GM19452 (cell line): ENCODE measurements around the gene CRTAP.
"Not testable (repeated sequence)": the region's sequence is repeated elsewhere in the genome, so short reads cannot be mapped to it uniquely, and the experiment has no call there.

ENCODE experiments used
- ATAC-seq: cut with Tn5 transposase; IDR thresholded peaks from one replicate; pipeline ENCODE4 v1.9.1; 2021; ENCODE audit not compliant: unreplicated experiment

CRTAP gene

GRCh38 chr3:33139006-33139623 lies 25.3 kb downstream of the CRTAP start:
- ATAC-seq = not testable (repeated sequence)

- ATAC-seq = no peak
These were observed 26.2 kb downstream of the CRTAP start for GRCh38 chr3:33139996-33140395.

- ATAC-seq = no peak
These were observed 27.2 kb downstream of the CRTAP start for GRCh38 chr3:33141006-33141405.

GRCh38 chr3:33144433-33144832 lies 30.6 kb downstream of the CRTAP start:
- ATAC-seq = no peak

- ATAC-seq = no peak
These were observed 31.5 kb downstream of the CRTAP start for GRCh38 chr3:33145221-33145900.

GRCh38 chr3:33145901-33146580 lies 32.2 kb downstream of the CRTAP start:
- ATAC-seq = no peak

GRCh38 chr3:33146791-33147445 lies 33.1 kb downstream of the CRTAP start:
- no peak for ATAC-seq

GRCh38 chr3:33149342-33149741 lies 35.5 kb downstream of the CRTAP start:
- ATAC-seq = no peak

- no peak for ATAC-seq
These were observed 38.8 kb downstream of the CRTAP start for GRCh38 chr3:33152363-33153360.

- ATAC-seq = no peak
These were observed 40.0 kb downstream of the CRTAP start for GRCh38 chr3:33153782-33154181.

- no peak for ATAC-seq
These were observed 41.5 kb downstream of the CRTAP start for GRCh38 chr3:33155301-33155700.

GRCh38 chr3:33159234-33159633 lies 45.4 kb downstream of the CRTAP start:
- ATAC-seq = no peak

GRCh38 chr3:33159981-33160380 lies 46.2 kb downstream of the CRTAP start:
- ATAC-seq = no peak

- not testable (repeated sequence) for ATAC-seq
These were observed 48.8 kb downstream of the CRTAP start for GRCh38 chr3:33162621-33163020.

- no peak for ATAC-seq
These were observed 51.6 kb downstream of the CRTAP start for GRCh38 chr3:33165372-33165771.

GRCh38 chr3:33166095-33166494 lies 52.3 kb downstream of the CRTAP start:
- no peak for ATAC-seq

- no peak for ATAC-seq
These were observed 53.5 kb downstream of the CRTAP start for GRCh38 chr3:33167284-33167683.

GRCh38 chr3:33167716-33168336 lies 54.0 kb downstream of the CRTAP start:
- ATAC-seq = no peak

- no peak for ATAC-seq
These were observed 56.7 kb downstream of the CRTAP start for GRCh38 chr3:33170531-33170930.

- ATAC-seq = no peak
These were observed 57.8 kb downstream of the CRTAP start for GRCh38 chr3:33171580-33171979.
